HG03159 (cell line): ENCODE measurements around the gene MYL2.
A peak's percentile ranks its signal among the peaks of the same experiment; 100 is the strongest.

Source experiments
- ATAC-seq: cut with Tn5 transposase; IDR thresholded peaks from one replicate; pipeline ENCODE4 v1.9.1; 2021; ENCODE audit warnings: mild to moderate bottlenecking, moderate library complexity; ENCODE audit not compliant: unreplicated experiment

MYL2 gene

GRCh38 chr12:110930348-110931314, 10.3 kb upstream of the MYL2 start:
- no peak for ATAC-seq

GRCh38 chr12:110929818-110930217, 9.4 kb upstream of the MYL2 start:
- no peak for ATAC-seq

GRCh38 chr12:110928700-110929099, 8.3 kb upstream of the MYL2 start:
- no peak for ATAC-seq

- ATAC-seq = no peak
Observed at GRCh38 chr12:110927546-110927945, 7.2 kb upstream of the MYL2 start.

- no peak for ATAC-seq
Observed at GRCh38 chr12:110923692-110924334, 3.4 kb upstream of the MYL2 start.

- ATAC-seq = no peak
Observed at GRCh38 chr12:110923192-110923591, 2.8 kb upstream of the MYL2 start.

- no peak for ATAC-seq
Observed at GRCh38 chr12:110922652-110923051, 2.3 kb upstream of the MYL2 start.

- no peak for ATAC-seq
Observed at GRCh38 chr12:110921262-110921661, 883 bp upstream of the MYL2 start.

GRCh38 chr12:110919720-110920119, 659 bp downstream of the MYL2 start:
- ATAC-seq = no peak

- no peak for ATAC-seq
Observed at GRCh38 chr12:110917961-110918360, 2.4 kb downstream of the MYL2 start.

- no peak for ATAC-seq
Observed at GRCh38 chr12:110917467-110917866, 2.9 kb downstream of the MYL2 start.

- ATAC-seq = no peak
Observed at GRCh38 chr12:110916295-110916875, 4.0 kb downstream of the MYL2 start.

GRCh38 chr12:110913119-110914056, 7.0 kb downstream of the MYL2 start:
- ATAC-seq = peak; percentile 95

GRCh38 chr12:110912263-110912662, 8.1 kb downstream of the MYL2 start:
- no peak for ATAC-seq

GRCh38 chr12:110908377-110909152, 11.8 kb downstream of the MYL2 start:
- no peak for ATAC-seq

GRCh38 chr12:110907583-110907982, 12.8 kb downstream of the MYL2 start:
- ATAC-seq = no peak

- ATAC-seq = no peak
Observed at GRCh38 chr12:110906985-110907384, 13.4 kb downstream of the MYL2 start.

GRCh38 chr12:110906516-110906915, 13.9 kb downstream of the MYL2 start:
- ATAC-seq = peak; percentile 59

GRCh38 chr12:110906083-110906482, 14.3 kb downstream of the MYL2 start:
- no peak for ATAC-seq

- no peak for ATAC-seq
Observed at GRCh38 chr12:110903511-110903910, 16.9 kb downstream of the MYL2 start.
